HG03558 (cell line): ENCODE data around the gene ARHGEF28.

ENCODE experiments used
- ATAC-seq: cut with Tn5 transposase; IDR thresholded peaks from one replicate; pipeline ENCODE4 v1.9.1; 2021; ENCODE audit warnings: moderate number of reproducible peaks; ENCODE audit not compliant: unreplicated experiment; ENCODE audit errors: extremely low read depth

Gene ARHGEF28

DNA sequence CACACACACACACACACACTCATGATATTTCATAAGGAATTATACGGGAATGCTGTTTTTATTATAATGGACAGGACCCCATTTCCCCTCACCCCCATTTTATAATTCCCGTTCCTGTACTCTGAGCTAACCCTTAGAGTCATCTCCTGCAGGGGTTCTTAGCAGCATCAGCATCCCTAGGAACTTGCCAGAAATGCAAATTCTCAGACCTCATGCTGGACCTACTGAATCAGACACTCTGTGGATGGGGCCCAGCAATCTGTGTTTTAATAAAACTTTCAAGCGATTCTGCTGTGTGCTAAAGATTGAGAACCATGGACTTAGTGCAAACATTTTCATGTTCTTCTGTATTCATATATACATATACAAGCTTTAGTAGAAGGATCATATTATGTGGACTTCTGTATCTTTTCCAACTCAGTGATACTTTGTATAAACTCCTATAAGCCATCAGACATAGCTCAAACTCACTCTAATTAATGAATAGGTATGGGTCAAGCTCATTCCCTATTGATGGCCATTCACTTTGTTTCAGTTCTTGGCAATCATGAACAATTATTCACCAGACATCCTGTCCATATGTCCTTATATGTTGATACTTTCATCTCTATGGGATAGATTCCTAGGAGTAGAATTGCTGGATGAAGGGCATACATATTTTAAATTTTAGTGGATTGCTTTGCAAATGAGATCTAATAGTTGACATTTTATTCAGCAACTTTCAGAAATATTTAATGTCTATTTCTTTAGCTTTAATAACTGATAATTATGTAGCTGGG lies 65.5 kb downstream of the ARHGEF28 start:
- ATAC-seq, result no peak

DNA sequence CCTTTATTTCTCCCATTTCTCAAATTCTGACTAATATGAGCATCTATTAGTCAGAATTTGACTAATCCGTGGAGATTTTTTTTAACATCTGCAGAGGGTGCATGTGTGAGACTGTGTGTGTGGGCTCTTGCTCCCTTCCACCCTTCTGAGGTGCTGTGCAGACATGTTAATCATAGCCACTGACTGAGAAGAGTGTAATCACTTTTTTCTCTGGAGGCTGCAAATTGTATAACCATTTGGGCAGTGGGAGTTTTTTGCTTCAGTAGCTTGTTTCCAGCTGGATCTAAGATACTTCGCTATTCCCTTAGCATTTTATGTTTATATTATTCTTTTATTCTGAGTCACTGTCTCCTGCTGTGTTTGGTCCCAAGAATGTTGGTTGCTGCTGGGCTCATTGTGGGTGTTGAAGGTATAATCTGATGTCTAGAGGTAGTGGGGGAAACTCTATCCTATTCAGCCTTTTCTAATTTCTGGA lies 66.2 kb downstream of the ARHGEF28 start:
- ATAC-seq, result no peak

DNA sequence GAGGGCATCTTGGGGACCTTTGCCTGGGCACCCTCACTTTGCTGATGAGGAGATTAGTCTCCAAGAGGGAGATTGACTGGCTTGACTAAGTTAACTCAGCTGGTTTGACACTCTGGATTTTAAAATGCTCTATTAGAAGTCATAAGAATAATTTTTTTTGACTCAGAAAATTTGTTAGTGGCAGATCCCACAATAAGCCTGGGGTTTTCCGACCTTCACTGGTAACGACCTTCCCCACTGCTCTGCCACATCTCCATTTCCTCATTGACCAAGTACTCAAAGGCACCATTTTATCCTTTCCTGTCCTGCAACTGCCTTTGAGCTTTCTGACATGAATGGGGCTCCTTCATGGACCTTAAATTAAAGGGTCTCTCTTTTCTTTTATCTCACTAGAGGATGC lies 67.0 kb downstream of the ARHGEF28 start:
- ATAC-seq, result no peak

DNA sequence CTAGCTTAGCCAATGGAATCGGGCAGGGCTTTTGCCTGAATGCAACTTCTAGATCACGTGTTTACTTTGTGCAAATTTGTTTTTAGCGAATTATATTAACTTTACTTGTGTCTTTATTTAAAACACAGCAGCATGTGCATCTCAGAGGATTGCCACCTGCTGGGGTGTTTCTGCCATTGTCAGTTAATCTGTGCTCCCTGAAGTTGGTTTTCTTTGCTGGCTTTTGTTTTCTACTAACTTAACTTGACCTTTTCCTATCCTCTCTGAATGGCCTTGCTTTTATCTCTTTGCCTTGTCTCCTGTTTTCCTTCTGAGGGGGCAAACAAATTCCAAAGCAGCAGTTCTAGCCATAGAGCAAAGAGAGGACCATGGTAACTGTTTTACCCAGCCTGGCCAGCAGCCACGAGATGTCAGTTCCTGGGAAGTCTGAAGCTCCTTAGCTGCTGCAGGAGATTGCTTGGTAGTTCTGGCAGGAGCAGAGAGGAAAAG lies 67.6 kb downstream of the ARHGEF28 start:
- ATAC-seq, result no peak

DNA sequence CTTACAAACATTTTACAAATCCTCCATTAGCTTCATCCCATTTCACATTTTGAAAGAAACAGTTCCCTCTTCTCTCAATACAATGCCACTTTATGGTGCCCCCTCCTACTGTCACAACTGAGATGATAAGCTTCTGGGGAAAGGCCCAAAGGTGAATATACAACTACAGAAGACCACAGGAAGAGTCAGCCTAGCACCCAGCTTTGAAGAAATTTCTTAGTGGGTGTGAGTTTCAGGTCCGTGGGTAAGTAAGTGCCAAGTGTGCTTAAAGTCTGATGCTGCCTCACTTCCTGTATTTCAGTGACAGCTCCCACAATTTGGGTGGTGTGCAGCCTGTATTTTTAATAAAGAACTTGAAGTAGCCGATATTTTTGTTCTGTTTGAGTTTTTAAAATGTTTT lies 68.1 kb downstream of the ARHGEF28 start:
- no peak for ATAC-seq

DNA sequence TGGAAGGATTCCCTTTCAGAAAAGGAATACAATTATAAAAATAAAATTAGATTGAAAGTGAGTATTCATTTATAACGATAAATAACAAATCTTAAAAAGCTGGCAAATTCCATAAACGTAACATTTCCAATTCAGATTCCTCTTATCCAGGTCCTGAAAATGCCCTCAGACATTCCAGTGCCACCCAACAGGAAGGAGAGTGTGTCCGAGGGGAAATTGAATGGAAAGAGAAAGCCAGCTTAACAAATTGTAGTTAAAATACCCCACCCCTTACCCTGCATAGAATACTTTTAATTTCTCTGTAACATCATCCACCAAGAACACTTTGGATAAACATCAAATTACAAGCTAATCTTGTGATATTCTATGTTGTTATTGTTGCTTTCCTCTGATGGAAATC lies 72.0 kb downstream of the ARHGEF28 start:
- no peak for ATAC-seq

DNA sequence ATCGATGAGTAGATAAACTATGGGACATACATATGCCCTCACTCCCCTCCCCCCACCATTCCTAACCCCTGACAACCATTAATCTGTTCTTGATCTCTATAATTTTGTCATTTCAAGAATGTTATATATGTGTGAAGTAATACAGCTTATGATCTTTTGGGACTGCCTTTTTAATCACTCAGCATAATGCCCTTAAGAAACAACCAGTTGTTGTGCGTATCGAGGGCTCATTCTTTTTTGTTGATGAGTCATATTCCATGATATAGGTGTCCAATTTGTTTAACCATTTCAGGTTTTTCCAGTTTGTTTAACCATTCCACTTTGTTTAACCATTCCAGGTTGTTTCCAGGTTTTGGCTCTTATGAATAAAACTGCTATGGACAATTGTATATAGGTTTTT lies 75.6 kb downstream of the ARHGEF28 start:
- no peak for ATAC-seq

DNA sequence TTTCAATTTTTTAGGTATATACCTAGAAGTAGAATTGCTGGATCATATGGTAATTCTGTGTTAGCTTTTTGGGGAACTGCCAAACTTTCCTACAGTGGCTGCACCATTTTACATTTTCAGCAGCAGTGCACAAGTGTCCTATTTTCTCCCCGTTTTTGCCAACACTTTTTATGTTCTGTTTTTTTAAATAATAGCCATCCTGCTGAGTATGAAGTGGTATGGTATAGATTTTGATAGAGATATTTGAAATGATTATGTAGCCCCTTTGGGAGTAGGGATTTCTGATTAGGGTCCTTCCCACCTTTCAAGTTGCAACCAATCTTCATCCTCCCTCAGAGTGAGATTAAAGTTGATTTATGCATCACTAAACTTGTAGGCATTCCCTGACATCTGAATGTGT lies 76.5 kb downstream of the ARHGEF28 start:
- ATAC-seq, result no peak

DNA sequence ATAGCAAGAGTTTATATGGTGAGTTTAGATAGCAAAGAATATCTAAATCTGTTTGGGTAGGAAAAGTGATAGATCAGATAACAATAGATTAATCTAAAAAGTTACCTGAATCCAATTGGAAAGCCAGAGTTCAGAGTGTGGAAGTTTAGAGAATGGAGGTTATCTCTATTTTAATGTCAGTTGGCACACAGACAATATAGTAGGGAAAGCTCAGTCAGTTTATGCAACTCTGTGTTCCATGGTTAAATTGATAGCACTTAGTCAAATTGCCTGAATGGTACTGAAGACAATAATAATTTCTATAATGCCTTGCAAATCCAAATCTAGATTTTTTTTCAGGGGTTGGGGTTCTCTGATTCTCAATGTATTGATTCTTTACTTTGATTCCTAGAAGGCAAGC lies 77.0 kb downstream of the ARHGEF28 start:
- ATAC-seq, result no peak

DNA sequence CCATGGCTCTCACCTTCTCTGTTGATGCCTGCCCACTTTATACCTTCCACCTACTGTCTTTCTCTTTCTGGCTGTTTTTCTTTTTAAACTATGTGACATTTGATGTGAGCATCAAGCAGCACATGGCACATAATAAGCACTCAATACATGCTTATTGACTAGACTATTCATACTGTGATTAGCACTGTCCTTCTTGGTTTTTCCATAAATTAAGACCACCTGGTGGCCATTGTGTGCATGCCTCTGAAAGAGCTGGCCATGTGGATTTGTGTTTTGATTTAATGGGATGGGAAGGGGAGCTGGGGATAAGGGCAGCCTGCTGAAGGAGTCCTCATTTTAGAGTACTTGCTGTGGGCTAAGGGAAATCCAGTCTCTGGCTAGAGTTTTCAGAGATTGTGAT lies 79.4 kb downstream of the ARHGEF28 start:
- no peak for ATAC-seq

DNA sequence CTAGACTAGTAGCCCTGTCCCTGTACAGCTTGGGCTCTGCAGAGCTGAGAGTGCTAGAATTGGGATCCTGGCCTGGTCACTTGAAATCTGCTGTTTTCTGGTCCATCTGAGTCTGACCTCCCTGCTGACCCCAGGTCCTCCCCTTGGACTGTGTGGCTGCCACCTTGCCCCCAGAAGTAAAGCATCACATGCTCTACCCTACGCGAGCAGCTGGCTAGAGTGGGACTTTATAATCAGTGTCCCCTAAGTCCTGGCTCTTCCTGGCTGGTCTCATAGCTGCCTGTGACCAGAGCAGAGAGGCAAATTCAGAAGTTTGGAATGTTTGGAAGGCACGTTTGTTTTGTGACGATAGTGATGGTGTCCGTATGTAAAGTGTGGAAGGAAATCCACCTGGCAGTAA lies 81.0 kb downstream of the ARHGEF28 start:
- no peak for ATAC-seq

DNA sequence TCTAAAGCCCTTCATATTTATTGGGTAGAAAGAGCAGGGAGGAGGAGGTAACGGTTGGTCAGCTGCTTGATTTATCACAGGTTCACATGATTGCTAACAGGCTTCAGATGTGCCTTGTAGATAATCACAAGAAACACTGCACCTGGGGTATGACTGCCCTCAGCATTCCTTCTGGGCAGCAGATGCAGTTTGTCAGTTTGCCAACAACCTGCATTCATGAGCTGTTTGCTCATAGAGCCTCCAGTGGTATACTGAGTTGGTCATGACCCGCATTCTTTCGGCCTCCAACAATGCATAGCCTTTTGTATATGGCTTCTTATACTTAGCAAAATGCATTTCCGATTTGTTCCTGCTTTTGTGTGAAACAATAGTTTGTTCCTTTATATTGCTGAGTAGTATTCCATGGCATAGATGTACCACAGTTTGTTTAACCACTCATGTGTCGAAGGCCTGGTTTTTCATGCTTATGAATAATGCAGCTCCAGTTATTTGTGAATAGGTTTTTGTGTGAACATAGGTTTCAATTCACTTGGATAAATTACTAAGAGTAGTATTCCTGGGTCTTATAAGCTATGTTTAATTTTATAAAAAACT lies 83.6 kb downstream of the ARHGEF28 start:
- ATAC-seq, result no peak

DNA sequence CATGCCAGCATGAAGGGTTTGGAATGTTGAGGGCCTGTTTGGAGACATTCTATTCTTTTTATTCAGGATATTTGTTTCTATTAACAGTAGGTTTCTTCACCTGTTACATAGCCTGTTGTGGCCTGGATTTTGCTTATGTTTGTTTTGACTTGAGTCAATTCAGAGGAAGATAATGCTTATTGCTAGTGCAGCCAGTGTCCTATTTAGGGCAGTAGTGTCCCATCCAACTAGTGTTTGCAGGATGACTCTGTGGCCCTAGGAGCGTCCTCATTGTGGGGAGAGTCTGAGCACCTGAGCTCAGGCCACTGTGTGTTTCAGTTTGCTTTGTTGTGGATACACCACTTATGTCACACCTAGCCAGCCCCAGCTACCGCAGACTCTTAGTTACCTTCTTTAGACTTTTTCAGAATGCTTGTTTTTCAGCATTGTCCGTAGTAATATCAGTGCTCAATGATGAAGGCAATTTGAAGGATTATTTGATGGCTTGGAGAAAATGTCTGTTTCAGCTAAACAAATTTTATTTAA lies 90.3 kb downstream of the ARHGEF28 start:
- no peak for ATAC-seq

DNA sequence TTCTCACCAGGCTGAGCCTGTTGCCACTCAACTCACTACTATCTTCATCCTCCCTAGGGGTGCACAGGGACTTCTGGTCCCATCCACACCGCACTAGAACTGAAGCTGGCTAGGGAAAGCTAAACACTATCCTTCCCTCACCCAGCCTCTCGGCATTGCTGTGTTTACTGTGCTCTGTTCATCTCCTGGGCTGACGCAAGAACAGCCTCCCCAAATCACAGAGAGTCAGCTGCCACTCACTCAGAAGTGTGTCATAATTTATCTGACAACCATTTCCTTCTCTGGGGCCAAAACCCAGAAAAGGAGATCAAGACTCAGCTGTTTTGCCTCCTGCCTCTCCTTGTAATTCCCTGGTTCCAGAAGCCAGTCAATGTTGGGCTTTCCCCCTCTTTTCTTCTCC lies 92.8 kb downstream of the ARHGEF28 start:
- ATAC-seq, result no peak

DNA sequence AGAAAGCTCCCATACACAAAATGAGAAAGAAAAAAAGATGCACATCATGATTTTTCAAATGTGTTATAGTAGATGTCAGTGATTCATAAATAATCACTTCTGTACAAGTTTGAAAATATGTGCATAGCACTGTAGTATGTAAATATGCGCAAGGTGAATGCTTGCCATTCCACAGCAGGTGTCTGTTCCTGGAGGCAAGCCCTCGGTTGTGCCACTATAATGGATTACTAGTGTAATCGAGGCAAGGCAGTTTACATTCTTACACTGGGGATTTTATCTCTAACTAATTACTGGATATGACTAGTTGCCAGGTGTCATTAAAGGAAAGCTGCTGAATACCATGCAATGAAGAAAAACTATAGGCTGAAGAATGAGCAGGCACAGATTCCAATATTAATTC lies 93.6 kb downstream of the ARHGEF28 start:
- no peak for ATAC-seq

DNA sequence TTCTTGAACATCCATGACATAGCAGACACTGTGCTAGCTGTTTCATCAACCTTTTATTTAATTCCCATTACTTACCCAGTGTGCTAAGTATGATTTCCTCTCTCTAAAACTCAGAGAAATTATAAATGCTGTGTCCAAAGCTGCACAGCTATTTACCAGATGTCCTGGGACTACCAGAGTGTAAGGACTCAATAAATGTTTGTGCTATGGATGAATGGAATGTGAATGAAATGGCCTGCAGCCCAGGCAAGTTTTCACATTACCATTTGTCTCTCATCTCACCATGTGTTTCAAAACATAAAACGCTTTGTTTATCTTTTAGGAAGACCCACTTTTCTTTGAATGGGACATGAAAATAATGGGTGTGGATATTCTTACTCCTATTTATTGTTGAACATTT lies 96.2 kb downstream of the ARHGEF28 start:
- ATAC-seq, result no peak

DNA sequence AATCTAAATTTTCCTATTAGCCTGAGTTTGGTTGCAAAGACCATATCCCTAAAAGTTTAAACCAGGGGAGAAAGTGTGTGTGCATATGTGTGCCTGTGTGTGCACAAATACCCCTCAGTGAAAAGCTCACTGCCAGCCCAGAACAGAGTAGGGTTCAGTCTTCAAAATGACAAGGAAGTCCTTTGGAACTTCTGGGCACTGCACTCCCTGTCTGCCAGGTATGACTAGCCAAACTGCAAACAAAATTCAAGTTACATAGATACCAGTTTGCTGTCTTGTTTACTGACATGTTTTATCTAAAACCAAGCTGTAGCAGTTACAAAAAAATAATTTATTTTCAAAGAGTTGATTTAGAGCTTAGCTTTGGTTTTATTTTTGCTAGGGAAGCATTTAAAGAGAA lies 100.1 kb downstream of the ARHGEF28 start:
- ATAC-seq, result no peak

DNA sequence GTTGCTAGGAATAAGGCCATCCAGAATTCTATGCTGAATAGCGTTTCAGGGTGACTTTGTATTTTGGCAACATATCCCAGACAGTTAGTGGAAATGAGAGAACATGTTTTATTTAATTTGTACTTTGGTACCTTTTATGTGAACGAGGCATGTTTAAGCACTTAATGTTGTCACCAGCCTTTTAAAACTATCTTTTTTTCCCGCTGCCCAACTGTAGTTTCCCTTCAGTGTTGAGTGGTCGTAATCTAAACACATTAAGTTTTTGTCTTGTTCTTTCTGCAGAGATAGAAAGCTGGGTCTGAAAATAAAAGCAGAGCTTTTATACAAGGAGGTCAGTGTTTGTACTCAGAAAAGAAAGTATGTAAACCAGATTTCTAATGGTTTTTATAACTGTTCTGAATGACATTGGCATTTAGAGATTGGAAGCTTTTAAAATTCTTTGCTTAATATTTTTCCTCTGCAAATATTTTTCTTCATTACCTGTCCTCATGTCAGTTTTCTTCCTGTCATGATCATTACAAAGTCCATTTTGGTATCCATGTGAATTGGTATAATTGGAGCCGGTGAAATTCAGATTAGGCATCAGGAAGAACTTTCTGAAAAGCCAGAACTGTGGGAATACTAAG lies 100.7 kb downstream of the ARHGEF28 start:
- ATAC-seq, result no peak

DNA sequence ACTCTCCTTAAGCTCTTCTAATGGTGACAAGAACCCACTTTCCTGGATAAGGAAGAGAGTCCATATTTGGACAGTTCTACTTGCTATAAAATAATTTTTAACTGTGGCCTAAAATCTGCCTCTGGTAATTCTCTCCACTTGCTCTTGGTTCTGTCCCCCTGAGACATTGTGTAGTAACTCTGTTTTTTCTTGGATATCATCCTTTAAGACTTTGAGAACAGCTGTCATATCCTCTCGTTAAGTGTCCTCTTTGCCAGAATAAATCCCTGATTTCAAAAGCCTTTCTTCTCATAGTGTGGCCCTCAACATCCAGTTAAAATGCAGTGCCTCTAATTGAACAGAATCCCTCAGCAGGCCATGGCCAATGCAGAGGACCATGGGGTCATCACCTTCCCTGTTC lies 101.5 kb downstream of the ARHGEF28 start:
- ATAC-seq, result no peak

DNA sequence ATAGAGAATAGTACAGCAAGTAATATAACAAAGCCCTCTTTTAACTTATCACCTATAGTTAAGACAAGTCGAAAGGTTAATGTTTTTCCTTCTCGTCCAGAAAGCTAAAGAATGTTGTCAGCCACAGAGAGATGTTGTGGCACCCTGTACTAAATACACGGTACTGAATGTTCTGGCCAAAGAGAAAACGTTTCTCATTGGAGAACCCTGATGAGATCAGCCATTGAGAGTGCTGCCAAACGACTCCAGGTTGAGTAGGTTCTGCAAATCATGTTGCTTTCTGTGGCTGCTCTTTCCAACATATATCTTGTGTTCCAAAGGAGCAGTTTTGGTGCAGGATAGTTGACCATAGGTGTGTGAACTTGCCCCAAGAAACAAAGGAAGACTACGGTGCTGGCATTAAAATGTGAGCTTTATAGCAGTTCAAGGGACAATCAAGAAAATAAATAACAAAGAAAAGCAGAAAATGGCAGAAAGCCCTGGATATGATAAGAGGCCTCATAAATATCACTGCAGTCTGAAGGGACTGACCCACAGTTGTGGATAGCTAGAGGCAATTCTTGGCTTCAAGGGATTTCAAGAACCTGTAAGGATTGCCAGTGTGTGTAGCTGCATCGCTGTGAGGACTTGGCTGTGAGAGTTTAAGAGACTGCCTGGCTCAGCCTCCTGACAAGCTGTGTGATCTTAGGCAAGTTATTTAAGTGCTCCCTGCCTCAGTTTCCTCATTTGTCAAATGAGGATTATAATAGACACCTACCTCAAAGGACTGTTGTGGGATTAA lies 102.7 kb downstream of the ARHGEF28 start:
- no peak for ATAC-seq
